ENCODE data around the gene AKNA. TPM values are rescaled to one million over a fixed set of nuclear protein-coding genes. Genes with fewer than 3 reads are reported as not detected.

Gene AKNA
- total RNA-seq, 1 donor from 2014 or later: 11.4 TPM

- H3K9ac ChIP-seq: no peak overlapping the region
- no peak overlapping the region for H3K27ac ChIP-seq
- DNase-seq (ENCODE audit: low spot score): peak; percentile 64
Observed at GRCh38 chr9:114288193-114289091, 99.3 kb downstream of the AKNA start.

GRCh38 chr9:114287763-114288192 is 100.0 kb downstream of the AKNA start:
- H3F3A ChIP-seq (ENCODE audit: low read depth): no peaks in the 10 kb centered on the region
- H3K9ac ChIP-seq: no peak overlapping the region
- H3K4me1 ChIP-seq: peaks cover 18% of the 10 kb centered on the region
- Mint-ChIP-seq H3K4me3 (no peak overlapping the region), H3K36me3 (peaks cover 7% of the 10 kb centered on the region), H3K4me1 (peaks cover 23% of the 10 kb centered on the region), H3K9me3 (no peaks in the 10 kb centered on the region), H3K27ac (peak overlapping the region; percentile 60), H3K27me3 (ENCODE audit: insufficient read depth, low read depth) (peaks cover 11% of the 10 kb centered on the region)
- no peak for DNase-seq (ENCODE audit: low spot score)
- H3K4me3 ChIP-seq: no peak overlapping the region
- H3K27ac ChIP-seq: no peak overlapping the region
- H2AFZ ChIP-seq (replicated peaks): no peak overlapping the region
- H3K9me3 ChIP-seq (ENCODE audit: low read depth): no peaks in the 10 kb centered on the region
- no peaks in the 10 kb centered on the region for H3K27me3 ChIP-seq
- H3K4me2 ChIP-seq: no peak overlapping the region
- no peaks in the 10 kb centered on the region for H4K20me1 ChIP-seq (ENCODE audit: low read depth)
- no peaks in the 10 kb centered on the region for H3K79me2 ChIP-seq (ENCODE audit: low read depth)
- no peaks in the 10 kb centered on the region for H3K36me3 ChIP-seq
- TF ChIP-seq CTCF (IDR thresholded peaks at IDR 0.05): no peak
- no peak for TF ChIP-seq EZH2phosphoT487 (IDR thresholded peaks at IDR 0.05)
- no peak for TF ChIP-seq EZH2 (IDR thresholded peaks at IDR 0.05)

More at GRCh38 chr9:114288193-114289091, 99.3 kb downstream of the AKNA start:
- H3K4me1 Mint-ChIP-seq: peaks cover 23% of the 10 kb centered on the region
- H3K27ac Mint-ChIP-seq: peak overlapping the region; percentile 60
- H2AFZ ChIP-seq (replicated peaks): no peak overlapping the region
- H3K9me3 Mint-ChIP-seq: peaks cover 2% of the 10 kb centered on the region
- H3K4me3 ChIP-seq: no peak overlapping the region
- H3K79me2 ChIP-seq (ENCODE audit: low read depth): no peaks in the 10 kb centered on the region
- no peaks in the 10 kb centered on the region for H4K20me1 ChIP-seq (ENCODE audit: low read depth)
- peaks cover 11% of the 10 kb centered on the region for H3K27me3 Mint-ChIP-seq (ENCODE audit: insufficient read depth, low read depth)
- no peak for TF ChIP-seq EZH2phosphoT487 (IDR thresholded peaks at IDR 0.05)
- no peak for TF ChIP-seq EZH2 (IDR thresholded peaks at IDR 0.05)
- no peak for TF ChIP-seq CTCF (IDR thresholded peaks at IDR 0.05)
- no peaks in the 10 kb centered on the region for H3K27me3 ChIP-seq
- no peaks in the 10 kb centered on the region for H3F3A ChIP-seq (ENCODE audit: low read depth)
- peaks cover 18% of the 10 kb centered on the region for H3K4me1 ChIP-seq
- H3K4me2 ChIP-seq: no peak overlapping the region
- peaks cover 10% of the 10 kb centered on the region for H3K36me3 Mint-ChIP-seq
- H3K9me3 ChIP-seq (ENCODE audit: low read depth): no peaks in the 10 kb centered on the region
- H3K36me3 ChIP-seq: no peaks in the 10 kb centered on the region
- H3K4me3 Mint-ChIP-seq: no peak overlapping the region

GRCh38 chr9:114287001-114287762 is 100.6 kb downstream of the AKNA start:
- peaks cover 7% of the 10 kb centered on the region for H3K36me3 Mint-ChIP-seq
- H3K4me1 ChIP-seq: peaks cover 18% of the 10 kb centered on the region
- H3K9ac ChIP-seq: no peak overlapping the region
- H3K4me3 Mint-ChIP-seq: no peak overlapping the region
- no peaks in the 10 kb centered on the region for H3K36me3 ChIP-seq
- no peak overlapping the region for H3K4me3 ChIP-seq
- no peak overlapping the region for H3K27ac ChIP-seq
- no peak overlapping the region for H2AFZ ChIP-seq (replicated peaks)
- H3K79me2 ChIP-seq (ENCODE audit: low read depth): no peaks in the 10 kb centered on the region
- H3K4me1 Mint-ChIP-seq: peaks cover 26% of the 10 kb centered on the region
- DNase-seq (ENCODE audit: low spot score): no peak
- H4K20me1 ChIP-seq (ENCODE audit: low read depth): no peaks in the 10 kb centered on the region
- H3F3A ChIP-seq (ENCODE audit: low read depth): no peaks in the 10 kb centered on the region
- H3K27me3 ChIP-seq: no peaks in the 10 kb centered on the region
- no peak overlapping the region for H3K4me2 ChIP-seq
- peaks cover 11% of the 10 kb centered on the region for H3K27me3 Mint-ChIP-seq (ENCODE audit: insufficient read depth, low read depth)
- H3K27ac Mint-ChIP-seq: no peak overlapping the region
- no peaks in the 10 kb centered on the region for H3K9me3 ChIP-seq (ENCODE audit: low read depth)
- H3K9me3 Mint-ChIP-seq: no peaks in the 10 kb centered on the region
- no peak for TF ChIP-seq EZH2phosphoT487 (IDR thresholded peaks at IDR 0.05)
- no peak for TF ChIP-seq CTCF (IDR thresholded peaks at IDR 0.05)
- no peak for TF ChIP-seq EZH2 (IDR thresholded peaks at IDR 0.05)
